NCI-H748 (cell line): Measurements from ENCODE around the gene GALNS.
A peak's percentile ranks its signal among the peaks of the same experiment; 100 is the strongest.

Experiments used
- DNase-seq: peaks from one replicate; lab custom pipeline; 2025; ENCODE audit not compliant: unreplicated experiment; lab: John Stamatoyannopoulos, UW

Gene GALNS

DNA sequence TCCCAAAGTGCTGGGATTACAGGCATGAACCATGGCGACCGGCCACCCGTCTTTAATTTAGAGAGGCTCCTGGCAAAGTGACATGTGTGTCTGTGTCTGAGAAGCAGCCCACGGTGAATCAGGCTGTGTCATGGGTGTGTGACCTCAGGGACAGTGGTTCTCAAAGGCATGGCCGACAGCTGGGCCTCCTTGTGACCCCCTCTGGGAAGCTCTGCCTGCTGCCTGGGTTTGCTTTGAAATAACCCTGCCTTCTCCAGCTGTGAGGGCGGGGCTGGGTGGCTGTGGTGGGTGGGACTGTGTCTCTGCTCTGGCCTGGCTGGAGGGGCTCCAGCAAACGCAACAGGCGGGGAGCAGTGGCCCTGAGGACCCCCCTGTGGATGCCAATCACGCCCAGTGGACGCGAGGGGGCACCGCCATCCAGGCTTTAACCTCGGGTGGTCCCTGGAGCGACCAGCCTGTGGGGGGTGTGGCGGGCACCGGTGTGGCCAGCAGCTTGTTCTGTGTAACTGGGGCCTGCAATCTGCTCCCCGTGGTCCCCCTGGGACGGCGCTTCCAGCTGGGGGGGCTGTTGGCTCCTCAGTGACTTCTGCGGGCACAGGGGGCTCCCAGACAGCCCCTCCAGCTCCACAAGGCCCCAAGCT is 36.2 kb downstream of the GALNS start:
- no peak for DNase-seq

DNA sequence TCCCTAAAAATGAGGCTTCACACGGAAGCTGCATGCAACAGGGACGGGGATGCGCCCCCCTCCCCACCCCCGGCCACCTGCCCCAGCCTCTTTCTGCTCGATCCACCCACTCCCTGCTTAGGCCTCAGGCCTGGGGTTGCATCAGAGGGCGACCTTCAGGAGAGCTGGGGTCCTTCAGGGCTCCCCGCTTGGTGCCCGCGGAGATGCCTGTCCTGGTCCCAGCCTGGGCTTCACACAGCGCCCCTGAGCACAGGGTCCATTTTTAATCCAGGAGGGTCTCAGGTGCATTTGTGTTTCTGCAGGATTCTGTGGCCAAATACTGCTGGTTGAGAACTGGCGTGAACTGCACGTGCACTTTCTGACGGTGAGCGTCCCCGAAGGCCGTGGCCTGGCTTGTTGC is 37.6 kb downstream of the GALNS start:
- no peak for DNase-seq

DNA sequence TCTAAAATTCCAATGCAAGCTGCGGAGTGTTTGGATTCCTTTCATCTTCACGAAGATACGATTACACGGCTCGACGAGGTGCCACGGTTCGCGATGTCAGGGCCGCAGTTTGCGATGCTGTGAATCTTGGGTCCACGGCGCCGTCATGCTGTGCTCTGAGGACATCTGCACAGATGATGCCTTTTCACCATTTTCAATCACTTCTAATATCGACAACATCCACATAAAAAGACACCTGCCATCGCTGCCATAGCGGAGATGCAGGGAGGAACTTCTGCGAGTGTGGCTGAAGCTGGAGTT is 38.2 kb downstream of the GALNS start:
- DNase-seq: no peak

DNA sequence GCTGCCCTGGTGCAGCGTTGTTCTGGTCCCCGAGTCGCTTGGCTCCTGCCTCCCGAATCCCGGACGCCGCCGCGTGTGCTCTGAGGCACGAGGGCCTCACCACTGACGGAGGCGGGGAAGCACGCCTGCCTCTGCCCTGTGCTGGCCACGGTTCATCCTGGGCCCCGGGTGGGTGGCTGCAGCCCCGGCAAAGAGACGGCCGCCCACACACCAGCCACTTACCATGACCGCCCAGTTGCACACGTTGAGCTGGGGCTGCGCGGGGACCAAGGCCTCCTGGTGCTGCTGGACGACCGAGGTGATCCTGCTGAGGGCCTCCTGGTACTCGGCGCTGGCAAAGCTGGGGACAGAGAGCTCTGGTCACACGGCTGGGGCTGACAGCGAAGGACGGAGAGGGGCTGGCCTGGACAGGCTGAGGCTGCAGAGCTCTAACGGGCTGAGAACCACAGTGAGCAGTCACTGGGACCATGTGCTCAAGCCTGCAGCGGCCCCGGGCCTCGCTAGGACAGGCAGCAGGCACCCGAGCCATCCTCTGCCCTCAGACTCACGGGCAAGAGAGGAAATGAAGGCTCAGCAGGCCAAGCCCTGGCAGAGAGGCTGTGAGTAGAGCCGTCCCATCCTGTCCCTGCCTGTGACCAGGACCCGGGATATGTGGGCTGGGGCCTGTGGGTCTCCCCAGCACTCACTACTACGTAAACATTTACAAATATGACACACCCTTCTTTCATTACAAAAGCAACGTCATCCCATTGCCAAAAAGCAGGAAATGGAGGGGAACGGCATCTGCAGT is 38.8 kb downstream of the GALNS start:
- DNase-seq: no peak

DNA sequence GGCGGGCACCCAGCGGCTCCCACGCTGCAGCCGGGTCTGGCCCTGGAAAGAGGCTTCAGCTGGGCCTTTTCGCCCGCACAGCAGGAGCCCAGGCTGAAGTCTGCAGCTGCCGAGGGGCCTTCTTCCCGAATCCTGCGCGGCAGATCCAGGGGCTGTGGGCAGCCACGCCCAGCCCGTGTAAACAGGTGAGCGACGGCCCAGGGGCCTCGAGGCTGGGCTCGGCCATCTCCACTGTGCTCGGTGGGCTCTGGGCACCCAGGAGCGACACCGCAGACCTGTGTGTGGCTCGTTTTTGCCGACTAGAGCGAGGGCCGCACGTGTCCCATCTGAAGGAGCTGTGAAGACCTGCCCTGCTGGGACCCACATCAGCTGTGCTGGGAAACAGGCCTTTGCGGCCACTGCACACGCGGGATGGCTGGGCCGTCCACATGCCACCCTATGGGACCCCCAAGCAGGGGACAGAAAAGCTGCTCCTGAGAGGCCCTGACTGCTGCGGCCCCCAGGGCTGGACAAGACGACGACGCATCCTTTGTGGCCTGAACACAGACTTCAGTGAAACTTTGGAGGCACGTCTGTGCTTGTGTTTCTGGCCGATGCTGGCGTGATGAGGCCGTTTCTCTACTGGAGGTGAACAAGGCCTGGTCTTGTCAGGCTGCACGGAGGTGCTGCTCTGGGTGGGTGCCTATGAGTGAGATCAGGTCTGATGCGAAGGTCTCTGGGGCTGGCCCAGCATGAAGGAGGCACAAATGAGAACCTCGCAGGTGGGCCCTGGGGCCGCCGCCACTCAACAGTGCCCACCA is 39.8 kb downstream of the GALNS start:
- no peak for DNase-seq

DNA sequence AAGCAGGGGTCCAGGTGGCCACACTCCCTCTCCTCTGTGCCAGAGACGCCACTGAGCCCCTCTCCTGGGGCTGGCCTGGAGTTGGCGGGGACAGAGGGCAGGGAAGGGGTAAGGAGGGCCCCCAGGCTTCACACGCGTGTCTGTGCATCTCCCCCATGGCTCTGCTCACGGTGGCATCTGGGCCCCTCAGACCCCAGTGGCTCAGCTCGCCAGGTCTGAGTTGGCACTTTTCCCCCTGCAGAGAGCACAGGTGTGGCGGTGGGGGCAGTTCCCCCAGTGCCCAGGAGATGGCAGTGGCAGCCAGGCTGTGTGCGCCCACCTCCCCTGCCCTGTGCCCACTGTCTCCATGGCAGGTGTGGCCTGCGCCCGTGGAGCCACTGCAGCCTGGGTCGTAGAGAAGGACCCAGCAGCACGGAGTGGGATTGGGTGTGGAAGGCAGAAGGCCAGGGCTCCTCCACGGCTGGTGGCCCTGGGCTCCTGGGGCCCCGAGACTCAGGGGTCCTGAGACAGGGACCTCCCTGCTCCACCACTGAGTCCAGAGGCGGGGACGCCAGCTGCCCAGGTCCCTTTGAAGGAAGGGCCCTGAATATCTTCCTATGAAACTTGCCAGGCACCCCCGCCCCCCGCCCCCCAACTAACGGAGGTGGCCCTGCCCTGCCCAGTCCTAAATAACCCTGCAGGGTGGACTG is 40.7 kb downstream of the GALNS start:
- peak; percentile 64 for DNase-seq

DNA sequence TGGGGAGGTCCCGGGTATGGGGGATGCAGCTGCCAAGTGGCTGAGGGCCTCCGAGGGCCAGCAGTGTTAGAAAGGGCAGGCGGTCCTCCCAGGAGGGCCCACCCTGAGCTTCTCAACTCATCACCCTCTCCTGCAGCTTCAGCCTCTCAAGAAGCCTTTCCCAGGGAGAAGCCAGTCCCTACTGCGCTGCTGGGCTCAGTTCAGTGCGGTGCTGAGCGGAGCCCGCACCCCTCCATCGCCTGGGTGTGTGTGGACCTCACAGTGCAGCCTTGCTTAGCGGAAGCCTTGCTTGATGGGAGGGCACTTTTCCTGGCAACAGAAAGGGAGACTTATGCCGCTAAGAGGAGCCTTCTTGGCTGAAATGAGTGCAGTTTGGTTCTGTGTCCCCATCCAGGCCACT is 41.5 kb downstream of the GALNS start:
- no peak for DNase-seq

DNA sequence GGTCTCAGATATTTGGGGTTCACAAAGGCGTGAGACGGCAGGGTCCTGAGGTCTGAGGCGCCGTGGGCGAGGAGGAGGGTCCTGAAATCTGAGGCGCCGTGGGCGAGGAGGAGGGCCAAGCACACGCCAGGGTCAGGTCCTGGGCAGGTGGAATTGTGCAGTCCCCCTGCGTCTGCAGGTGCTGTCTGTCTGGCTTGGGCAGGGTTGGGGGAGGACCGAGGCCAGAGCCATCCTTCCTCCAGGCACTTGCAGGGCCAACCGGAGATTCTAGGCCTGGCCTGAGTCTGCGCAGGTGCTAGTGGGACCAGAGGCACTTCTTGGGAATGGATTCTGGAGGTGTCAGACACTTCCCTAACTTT is 42.6 kb downstream of the GALNS start:
- DNase-seq: no peak

DNA sequence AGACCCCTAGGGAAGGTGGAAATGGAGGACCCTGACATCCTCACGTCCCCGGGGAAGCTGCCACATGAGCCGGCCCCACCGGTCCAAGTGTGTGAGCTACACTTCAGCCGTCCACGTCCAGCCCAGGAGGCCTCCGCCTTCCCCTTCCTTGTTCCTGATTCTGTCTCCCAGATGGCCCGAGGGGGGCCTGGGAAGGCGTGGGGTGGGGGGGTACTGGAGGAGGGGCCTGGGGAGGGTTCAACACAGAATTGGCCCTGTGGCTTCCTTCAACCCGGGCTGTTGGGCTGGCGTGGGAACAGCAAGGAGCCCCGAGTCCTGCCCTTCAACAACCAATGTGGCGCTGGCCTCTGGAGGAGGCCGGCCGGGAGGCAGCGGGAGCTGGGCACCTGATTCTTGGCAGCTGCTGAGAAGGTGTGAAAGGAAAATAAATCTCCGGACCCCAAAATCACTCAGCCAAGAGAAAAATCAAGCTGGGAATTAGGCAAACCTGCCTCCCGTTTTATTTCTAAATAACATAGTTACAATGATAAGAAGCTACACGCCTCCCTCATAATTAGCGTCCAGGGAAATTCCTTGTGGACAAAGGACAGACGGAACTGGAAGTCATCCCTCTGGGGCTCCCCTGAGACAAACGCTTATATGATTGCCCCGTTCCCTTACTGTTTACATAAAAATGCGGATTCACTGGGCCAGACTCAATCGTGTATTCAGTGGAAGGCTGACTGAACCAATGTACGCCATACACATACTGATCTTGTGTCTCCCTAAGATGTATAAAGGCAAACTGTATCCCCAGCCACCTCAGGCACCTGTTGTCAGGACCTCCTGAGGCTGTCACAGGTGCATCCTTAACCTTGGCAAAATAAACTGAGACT is 43.2 kb downstream of the GALNS start:
- no peak for DNase-seq

DNA sequence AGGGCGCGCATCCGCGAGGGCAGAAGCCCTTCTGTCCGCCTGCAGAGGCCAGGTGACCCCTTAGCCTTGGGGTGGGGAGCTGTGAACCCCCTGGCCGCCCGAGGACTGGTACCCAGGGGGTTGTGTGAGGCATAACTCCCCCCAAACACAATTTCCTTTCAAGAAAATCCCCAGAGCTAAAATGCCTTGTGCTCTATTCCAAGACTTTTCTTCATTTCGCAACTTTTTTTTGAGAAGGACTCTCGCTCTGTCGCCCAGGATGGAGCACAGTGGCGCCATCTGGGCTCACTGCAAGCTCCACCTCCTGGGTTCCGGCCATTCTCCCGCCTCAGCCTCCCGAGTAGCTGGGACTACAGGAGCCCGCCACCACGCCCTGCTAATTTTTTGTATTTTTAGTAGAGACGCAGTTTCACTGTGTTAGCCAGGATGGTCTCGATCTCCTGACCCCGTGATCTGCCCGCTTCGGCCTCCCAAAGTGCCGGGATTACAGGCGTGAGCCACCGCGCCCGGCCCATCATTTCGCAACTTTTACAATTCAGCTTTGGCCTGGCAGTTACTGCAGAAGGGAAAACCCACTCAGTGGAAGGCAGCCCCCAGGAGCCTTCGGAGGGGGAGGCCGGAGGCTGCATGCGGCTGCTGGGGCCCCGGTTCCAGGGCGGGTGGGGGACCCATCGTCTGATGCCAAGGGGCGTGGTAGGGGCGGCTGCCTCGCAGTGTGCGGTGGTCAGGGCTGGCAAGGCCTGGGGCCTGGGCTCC is 44.1 kb downstream of the GALNS start:
- peak; percentile 59 for DNase-seq

DNA sequence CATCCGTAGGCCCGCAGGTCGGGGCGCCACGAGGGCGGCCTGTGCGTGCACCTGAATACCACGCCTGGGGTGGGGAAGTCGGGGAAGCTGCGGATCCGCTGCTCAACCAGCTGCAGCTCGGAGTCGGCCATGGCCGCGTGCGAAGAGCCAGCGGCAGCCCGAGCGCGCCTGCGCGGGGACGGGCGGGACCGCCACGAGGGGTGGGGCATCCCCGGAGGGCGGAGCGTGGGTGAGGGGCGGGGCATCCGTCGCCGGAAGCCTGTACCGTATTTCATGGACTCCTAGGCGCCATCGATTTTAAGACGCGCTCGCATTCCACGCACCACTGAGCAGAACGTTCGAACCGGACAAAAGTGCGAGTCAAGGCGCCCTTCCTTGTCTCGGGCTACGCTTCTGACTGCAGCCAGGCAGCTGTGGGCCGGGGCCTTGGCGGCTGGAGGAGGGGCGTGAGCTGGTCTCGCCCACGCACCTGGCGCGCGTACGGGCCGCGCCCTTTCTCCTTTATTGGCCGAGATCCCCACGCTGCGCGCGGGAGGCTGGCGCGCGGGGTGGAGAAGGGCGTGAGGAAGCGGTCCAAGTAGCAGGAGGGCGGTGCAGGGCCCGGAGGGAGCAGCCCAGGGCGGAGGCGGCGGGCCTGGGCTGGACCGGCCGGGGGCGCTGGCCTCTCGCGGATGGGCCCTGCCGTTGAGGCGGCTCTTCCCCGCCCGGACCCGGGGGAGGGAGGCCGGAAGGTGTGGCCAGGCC is 44.8 kb downstream of the GALNS start, which contains the start of gene APRT:
TSS of gene APRT (minus strand) at position 160 of the 744 bp plus-strand sequence. CDS start at position 131, 29 bp downstream.
- DNase-seq: peak; percentile 86

DNA sequence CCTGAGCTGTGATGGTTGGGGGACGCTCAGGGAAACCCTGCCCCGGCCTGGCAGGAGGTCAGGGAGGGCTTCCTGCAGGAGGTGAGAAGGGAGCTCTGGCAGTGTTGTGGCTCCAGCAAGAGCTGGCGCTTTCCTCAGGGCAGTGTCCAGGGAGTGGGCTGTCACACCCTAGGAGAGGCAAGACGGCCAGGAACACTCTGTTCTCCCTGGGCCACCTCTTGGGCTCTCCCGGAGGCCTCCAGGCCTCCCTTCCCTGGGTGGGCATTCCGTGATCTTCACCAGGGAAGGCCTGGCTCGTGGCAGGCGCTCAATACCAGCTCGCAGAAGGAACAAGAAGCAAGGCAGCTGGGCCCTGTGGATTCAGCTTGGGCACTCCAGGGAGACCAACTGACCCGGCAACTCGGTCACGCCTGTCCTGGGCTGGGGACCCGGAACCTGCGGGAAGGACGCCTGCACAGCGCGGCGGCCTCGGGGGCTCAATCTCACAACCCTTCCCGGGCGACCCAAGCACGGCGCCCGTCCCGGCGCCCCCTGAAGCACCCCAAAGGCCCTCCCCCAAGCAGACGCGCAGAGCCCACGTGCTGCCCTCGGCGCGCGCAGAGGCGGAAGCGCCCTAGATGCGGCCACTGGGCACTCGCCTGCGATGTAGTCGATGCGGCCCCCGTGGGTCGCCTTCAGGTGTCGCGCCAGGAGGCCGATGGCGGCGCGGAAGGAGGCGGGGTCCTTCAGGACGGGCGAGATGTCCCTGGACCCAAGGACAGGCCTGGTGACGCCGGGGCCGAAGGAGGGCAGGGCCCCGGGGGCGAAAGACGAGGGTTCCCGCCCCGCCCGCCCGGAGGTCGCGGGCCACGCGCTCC is 45.6 kb downstream of the GALNS start:
- peak; percentile 74 for DNase-seq

DNA sequence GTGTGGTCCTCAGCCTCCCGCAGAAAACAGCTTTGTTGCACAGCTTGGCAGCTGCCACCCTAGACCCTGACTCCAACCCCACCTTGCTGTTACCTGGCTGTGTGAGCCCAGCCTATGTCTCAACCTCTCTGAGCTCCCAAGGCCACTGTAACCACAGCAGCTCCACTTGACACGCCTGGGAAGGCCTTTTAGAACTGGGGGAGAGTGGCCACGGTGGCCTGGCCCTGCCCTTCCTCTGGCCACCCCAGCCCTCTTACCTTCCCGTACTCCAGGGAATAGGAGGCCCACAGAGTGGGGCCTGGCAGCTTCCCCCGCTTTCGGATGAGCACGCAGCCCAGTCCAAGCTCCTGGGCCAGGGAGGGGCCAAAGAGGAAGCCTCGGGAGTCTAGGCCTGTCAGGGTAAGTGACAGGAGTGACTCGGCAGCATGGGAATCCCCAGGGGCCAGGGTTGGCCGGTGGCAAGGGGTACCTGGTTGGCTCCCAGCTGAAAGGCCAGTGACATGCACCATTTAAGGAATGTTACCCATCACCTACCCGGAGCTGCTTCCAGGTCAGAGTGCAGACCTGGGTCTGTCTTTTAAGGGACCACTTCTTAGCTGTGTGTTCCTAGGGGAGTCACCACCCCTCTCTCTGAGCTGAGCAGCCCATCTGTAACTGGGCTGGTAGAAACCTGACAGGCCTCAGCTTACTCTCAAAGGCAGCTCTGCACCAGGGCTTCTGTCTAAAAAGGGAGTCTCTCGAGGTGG is 46.4 kb downstream of the GALNS start:
- DNase-seq: no peak

DNA sequence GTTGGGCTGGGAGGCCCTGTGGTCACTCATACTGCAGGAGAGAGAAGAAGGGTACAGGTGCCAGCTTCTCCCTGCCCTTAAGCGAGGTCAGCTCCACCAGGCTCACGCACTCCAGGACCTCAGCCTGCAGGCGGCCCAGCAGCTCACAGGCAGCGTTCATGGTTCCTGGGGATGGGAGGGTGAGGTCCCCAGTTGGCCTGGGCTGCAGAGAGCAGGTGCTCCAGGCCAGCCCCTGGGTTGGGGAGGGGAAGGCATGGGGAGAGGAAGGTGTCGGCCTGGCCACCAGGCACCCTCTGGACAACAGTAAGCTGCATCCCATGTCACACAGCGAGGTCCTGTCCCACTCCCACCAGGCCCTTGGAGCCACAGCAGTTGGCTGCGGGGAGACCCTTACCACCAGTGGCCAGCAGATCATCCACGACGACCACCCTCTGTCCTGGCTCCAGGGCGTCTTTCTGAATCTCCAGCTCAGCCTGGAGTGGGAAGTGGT is 47.0 kb downstream of the GALNS start:
- no peak for DNase-seq

DNA sequence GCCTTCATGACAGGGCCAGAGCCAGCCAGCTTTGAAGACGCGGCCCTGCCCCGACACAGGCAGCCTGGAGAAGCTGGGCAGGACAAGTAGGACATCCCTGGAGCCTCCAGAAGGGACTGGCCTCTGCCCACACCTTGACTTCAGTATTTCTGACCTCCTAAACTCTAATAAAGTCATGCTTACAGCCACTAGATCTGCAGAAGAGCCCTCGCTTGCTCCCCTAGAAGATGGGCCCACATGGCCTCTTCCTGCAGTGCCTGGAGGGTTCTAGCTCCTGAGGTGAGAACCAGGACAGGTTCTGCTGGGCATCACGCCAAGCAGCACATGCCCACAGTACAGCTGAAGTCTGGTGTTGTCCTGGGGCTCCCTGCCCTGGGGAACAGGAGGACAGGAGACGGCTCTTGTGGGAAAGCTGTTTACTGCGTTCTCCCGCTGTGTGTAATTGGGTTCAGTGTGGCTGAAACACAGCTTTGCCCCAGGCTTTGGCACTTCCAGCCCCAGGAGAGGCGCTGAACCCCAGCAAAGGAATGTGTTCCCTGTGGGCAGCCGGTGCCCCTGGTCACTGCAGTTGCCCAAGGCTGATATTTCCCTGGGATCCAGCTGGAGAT is 47.6 kb downstream of the GALNS start:
- no peak for DNase-seq

DNA sequence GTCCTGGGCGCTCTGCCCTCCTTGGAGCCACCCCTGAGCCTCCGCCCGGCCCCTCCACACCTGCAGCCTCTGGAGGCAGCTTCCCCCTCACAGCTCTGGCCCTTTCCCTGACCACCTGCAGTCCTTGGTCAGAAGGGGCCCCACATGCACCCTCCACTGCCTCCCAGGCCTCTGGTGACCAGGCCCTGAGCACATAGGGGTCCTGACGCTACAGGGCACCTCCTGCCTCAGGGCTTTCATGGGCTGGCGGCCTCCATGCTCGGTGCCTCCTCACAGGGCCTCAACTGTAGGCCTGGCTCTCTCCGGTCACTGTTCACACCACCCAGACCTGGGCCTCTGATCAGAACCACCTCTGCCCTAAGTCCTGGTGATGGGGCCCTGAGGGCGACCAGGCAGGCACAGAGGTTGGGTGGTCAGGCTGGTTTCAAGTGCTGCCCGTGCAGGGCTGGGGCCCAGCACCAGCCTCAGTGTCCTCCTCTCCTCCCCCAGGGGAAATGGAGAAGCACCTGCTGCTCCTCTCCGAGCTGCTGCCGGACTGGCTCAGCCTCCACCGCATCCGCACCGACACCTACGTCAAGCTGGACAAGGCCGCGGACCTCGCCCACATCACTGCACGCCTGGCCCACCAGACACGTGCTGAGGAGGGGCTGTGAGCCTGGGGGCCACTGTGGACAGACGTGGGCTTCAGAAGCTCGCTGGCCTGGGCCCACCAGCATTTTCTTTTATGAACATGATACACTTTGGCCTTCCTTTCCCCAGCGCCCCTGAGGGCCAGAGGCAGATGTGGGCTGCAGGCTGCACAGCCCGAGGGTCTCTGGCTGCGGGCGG is 48.9 kb downstream of the GALNS start:
- DNase-seq: no peak
